Loucy (cell line): ENCODE data around the gene FPGS.

Source experiments
- H2AFZ ChIP-seq: fragments of 200-600 bp; sonication (generic); 2 replicates; pipeline ENCODE4 v1.6.0; 2016; ENCODE audit warnings: antibody characterized with exemption, mild to moderate bottlenecking, low read length, moderate library complexity
- H3F3A ChIP-seq: fragments of 200-600 bp; 2 replicates; pipeline ENCODE4 v1.6.0; 2016; ENCODE audit warnings: antibody characterized with exemption, low read depth, mild to moderate bottlenecking
- H3K27me3 ChIP-seq: fragments of 200-600 bp; sonication (generic); 2 replicates; pipeline ENCODE4 v1.6.1; 2014; ENCODE audit warnings: low read length, mild to moderate bottlenecking; ENCODE audit not compliant: insufficient read depth, poor library complexity, severe bottlenecking
- H3K36me3 ChIP-seq: fragments of 200-600 bp; sonication (generic); 2 replicates; pipeline ENCODE4 v1.6.1; 2016; ENCODE audit warnings: low read length; ENCODE audit not compliant: insufficient read depth
- H3K4me1 ChIP-seq: fragments of 200-600 bp; sonication (generic); 2 replicates; pipeline ENCODE4 v1.5.1; 2014; ENCODE audit warnings: low read length, mild to moderate bottlenecking; ENCODE audit not compliant: insufficient read depth, poor library complexity, severe bottlenecking
- H3K4me2 ChIP-seq: fragments of 200-600 bp; sonication (generic); 2 replicates; pipeline ENCODE4 v1.6.0; 2014; ENCODE audit warnings: antibody characterized with exemption, low read length, low read depth, mild to moderate bottlenecking; ENCODE audit not compliant: poor library complexity, severe bottlenecking
- H3K4me3 ChIP-seq: fragments of 200-600 bp; sonication (generic); 2 replicates; pipeline ENCODE4 v1.5.1; 2014; ENCODE audit warnings: low read length, mild to moderate bottlenecking, mixed read lengths; ENCODE audit not compliant: poor library complexity, severe bottlenecking
- H3K79me2 ChIP-seq: fragments of 200-600 bp; sonication (generic); 2 replicates; pipeline ENCODE4 v1.6.1; 2014; ENCODE audit warnings: low read length; ENCODE audit not compliant: insufficient read depth
- H3K9ac ChIP-seq: fragments of 200-600 bp; sonication (generic); 2 replicates; pipeline ENCODE4 v1.6.0; 2014; ENCODE audit warnings: mild to moderate bottlenecking, low read depth, low read length, moderate library complexity; ENCODE audit not compliant: poor library complexity, severe bottlenecking
- H3K9me2 ChIP-seq: fragments of 200-600 bp; sonication (generic); replicated peaks from 2 replicates; pipeline ENCODE4 v1.6.1; 2016; ENCODE audit warnings: low read depth, low read length, mixed read lengths
- H3K9me3 ChIP-seq: fragments of 200-600 bp; sonication (generic); 2 replicates; pipeline ENCODE4 v1.6.1; 2014; ENCODE audit warnings: mild to moderate bottlenecking, antibody characterized with exemption, low read length, low read depth; ENCODE audit not compliant: insufficient read depth
- H4K20me1 ChIP-seq: fragments of 200-600 bp; sonication (generic); 2 replicates; pipeline ENCODE4 v1.6.0; 2014; ENCODE audit warnings: antibody characterized with exemption, low read length, mild to moderate bottlenecking; ENCODE audit not compliant: insufficient read depth, poor library complexity, severe bottlenecking
- CTCF ChIP-seq: fragments of 200-600 bp; sonication (generic); conservative IDR thresholded peaks from 2 replicates; pipeline ENCODE4 v1.5.1; 2014; ENCODE audit warnings: mild to moderate bottlenecking, antibody characterized with exemption, low read length
- EZH2phosphoT487 ChIP-seq: fragments of 200-600 bp; IDR thresholded peaks from 2 replicates; pipeline ENCODE4 v1.6.1; 2018; ENCODE audit warnings: antibody characterized with exemption, mild to moderate bottlenecking, moderate library complexity, borderline replicate concordance

The FPGS gene

GRCh38 chr9:127828262-127829031 is 25.8 kb downstream of the FPGS start:
- Histone ChIP-seq H3K4me2 (no peak overlapping the region), H4K20me1 (no peaks in the 10 kb centered on the region), H3K4me1 (peaks cover 10% of the 10 kb centered on the region), H3F3A (no peaks in the 10 kb centered on the region), H3K4me3 (no peak overlapping the region), H3K79me2 (no peaks in the 10 kb centered on the region), H3K36me3 (no peaks in the 10 kb centered on the region), H3K9me3 (no peaks in the 10 kb centered on the region), H3K9me2 (no peaks in the 10 kb centered on the region), H3K27me3 (no peaks in the 10 kb centered on the region), H2AFZ (no peak overlapping the region), H3K9ac (no peak overlapping the region)
- TF ChIP-seq CTCF (no peak), EZH2phosphoT487 (no peak)

GRCh38 chr9:127829205-127829906 is 26.7 kb downstream of the FPGS start:
- Histone ChIP-seq H3K36me3 (no peaks in the 10 kb centered on the region), H3K79me2 (no peaks in the 10 kb centered on the region), H3K4me1 (peaks cover 10% of the 10 kb centered on the region), H3K4me2 (no peak overlapping the region), H3K4me3 (no peak overlapping the region), H3K9me2 (no peaks in the 10 kb centered on the region), H4K20me1 (no peaks in the 10 kb centered on the region), H3K9me3 (no peaks in the 10 kb centered on the region), H2AFZ (no peak overlapping the region), H3K27me3 (no peaks in the 10 kb centered on the region), H3K9ac (no peak overlapping the region), H3F3A (no peaks in the 10 kb centered on the region)
- no peak for TF ChIP-seq EZH2phosphoT487
- TF ChIP-seq CTCF = no peak

GRCh38 chr9:127832248-127832647 is 29.6 kb downstream of the FPGS start:
- peaks cover 11% of the 10 kb centered on the region for H3K4me1 ChIP-seq
- no peaks in the 10 kb centered on the region for H3K36me3 ChIP-seq
- H3K79me2 ChIP-seq = no peaks in the 10 kb centered on the region
- H3K4me2 ChIP-seq = no peak overlapping the region
- H4K20me1 ChIP-seq = no peaks in the 10 kb centered on the region
- H2AFZ ChIP-seq = no peak overlapping the region
- H3K4me3 ChIP-seq = no peak overlapping the region
- H3K9ac ChIP-seq = no peak overlapping the region
- no peaks in the 10 kb centered on the region for H3F3A ChIP-seq
- no peaks in the 10 kb centered on the region for H3K27me3 ChIP-seq
- no peaks in the 10 kb centered on the region for H3K9me3 ChIP-seq
- H3K9me2 ChIP-seq = no peaks in the 10 kb centered on the region
- TF ChIP-seq EZH2phosphoT487 (no peak), CTCF (no peak)
